NCI-H524 (cell line): Measurements from ENCODE around the gene OXSR1.
"Not testable (repeated sequence)": the region's sequence is repeated elsewhere in the genome, so short reads cannot be mapped to it uniquely, and the experiment has no call there.

Experiments used
- DNase-seq, 2 experiments: peaks; one replicate each; lab custom pipeline; 2025; lab: John Stamatoyannopoulos, UW

The OXSR1 gene

DNA sequence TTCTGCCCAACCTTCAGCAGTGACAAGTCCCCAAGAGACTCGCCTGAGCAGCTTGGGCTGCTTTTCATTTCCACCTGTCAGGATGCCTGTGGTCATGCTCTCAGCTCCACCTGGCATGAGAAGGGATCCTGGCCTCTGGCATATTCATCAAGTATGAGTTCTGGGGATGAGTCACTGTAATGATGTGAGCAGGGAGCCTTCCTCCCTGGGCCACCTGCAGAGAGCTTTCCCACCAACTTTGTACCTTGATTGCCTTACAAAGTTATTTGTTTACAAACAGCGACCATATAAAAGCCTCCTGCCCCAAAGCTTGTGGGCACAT is 23.4 kb upstream of the OXSR1 start:
- no peak for DNase-seq

DNA sequence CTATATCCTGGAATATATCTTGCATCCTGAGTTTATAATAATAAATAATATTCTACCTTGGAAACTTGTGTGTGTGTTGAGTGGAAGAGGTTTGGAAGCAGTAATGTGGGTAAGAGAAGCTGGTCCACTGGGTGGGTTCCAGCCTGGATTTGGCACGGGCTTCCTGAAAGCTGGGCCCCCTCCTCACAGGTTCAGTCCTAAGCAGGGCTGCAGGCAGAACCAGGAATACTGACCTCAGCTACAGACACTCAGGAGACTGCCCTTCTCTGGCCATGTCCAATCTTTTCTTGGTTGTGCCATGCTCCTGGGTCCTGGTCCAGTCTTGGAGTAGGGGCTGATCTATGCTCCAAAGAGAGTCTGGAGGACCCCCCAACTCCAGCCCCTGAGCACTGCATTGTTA is 22.4 kb upstream of the OXSR1 start:
- DNase-seq = no peak

DNA sequence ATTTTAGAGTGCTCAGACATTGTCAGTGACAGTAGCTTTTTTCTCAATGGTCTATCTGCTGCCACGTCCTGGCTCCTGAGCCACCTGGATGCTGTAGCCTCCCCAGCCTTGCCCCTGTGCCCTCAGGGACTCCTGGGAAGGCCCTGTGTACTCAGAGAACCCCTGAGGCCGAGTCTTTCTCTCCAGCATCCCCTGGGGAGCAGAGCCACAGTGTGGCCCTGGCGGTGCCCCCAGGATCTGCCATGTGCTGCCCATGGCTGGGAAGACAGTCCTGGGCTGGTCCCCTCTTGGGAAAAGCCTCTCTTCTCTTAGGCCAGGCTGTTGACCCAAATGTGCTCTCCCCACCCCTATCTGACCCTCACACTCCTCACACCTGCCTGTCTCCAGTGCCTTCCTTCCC is 21.8 kb upstream of the OXSR1 start:
- DNase-seq = no peak

DNA sequence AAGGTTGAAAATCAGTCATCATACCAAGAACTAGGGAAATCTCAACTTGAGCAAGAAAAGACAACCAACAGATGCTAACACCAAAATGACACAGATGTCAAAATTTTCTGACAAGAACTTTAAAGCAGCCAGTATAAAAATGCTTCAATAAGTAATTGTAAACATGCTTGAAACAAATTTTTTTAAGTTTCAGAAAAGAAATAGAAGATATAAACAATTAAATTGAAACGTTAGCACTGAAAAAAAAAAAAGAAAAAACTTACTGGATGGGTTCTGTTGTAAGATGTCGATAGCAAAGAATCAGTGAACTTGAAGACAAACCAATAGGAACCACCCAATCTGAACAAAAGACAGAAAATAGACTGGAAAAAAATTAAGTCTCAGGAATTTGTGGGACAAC is 18.8 kb upstream of the OXSR1 start:
- no peak for DNase-seq

DNA sequence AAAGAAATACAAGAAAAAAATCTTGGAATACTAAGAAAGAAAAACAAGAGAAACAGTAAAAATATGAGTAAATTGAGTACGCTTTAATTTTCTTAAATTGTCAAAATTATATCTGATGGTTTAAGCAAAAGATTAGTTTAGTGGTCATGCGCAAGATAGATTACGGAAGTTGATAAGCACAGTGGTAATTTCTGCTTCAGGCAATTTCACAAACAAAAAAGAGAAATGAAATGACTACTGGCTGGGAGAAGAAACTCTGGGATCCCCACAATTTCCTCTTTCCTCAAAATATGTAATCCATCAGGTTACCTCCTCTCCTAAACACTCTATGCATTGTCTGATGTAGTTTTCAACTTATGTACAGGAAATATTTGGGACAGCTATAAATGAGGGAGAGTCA is 17.9 kb upstream of the OXSR1 start:
- no peak for DNase-seq

DNA sequence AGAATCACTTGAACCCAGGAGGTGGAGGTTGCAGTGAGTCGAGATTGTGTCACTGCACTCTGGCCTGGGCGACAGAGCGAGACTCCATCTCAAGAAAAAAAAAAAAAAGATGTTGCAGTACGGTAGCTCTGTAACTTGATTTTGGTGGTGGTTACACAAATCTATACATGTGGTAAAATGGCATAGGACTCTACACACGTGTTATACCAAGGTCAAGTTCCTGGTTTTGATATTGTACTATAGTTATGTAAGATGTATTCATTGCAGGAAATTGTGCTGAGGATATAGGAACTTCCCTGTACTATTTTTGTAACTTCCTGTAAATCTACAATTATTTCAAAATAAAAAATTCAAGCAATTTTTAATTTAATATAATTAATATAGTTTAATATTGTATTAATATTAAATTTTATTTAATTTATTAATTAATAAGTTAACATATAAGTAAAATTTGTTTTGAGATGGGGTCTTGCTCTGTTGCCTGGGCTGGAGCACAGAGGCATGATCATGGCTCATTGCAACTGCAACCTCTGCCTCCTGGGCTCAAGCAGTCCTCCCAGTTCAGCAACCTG is 16.9 kb upstream of the OXSR1 start:
- DNase-seq = no peak

DNA sequence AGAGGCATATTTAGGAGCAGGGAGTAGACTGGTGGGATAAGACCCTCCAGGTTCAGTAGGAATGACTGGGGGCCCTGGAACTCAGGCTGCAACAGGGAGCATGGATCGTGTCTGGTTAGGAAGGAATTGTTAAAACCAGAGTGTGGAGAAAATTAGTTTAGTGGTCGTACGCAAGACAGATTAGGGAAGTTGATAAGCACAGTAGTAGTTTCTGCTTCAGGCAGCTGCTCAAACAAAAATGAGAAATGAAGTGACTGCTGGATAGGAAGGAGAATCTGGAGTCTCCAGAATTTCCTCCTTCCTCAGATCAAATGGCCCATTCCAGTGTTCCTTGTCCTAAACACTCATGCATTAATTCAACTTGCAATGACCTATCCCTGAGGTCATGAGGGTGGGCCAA is 15.6 kb upstream of the OXSR1 start:
- no peak for DNase-seq

DNA sequence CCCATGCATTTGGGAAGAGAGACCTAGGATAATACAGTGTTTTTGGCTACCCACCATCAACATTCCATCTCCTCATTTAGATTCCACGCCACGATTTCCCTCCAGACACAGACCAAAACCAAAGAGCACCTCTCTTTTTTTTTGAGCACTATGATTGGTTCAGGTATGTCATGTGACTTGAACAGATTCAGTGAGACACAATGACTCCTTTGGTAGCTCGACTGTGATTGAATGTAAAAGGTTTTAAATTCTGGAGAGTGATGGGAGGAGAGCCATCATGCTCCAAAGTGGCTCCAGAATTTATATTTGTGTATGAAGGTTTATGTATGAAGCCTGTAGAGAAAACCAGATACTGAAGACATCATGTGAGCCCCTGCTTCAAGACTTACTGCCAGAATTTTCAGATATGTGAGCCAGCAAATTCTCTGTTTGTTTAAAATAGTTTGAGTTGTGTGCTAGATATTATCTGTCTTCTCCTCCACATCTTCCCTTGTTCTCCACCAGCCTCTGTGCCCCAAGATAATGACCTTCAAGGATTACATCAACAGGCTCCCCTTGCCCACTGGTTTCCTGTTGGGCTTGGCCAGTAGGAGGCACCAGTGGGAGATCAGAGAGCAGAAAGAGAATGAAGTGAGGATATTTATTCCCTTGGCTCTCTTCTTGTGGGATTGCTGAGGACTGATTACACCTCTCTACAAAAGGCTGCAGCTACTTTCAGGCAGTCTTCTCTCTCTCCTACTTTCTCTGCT is 14.4 kb upstream of the OXSR1 start:
- DNase-seq = no peak

DNA sequence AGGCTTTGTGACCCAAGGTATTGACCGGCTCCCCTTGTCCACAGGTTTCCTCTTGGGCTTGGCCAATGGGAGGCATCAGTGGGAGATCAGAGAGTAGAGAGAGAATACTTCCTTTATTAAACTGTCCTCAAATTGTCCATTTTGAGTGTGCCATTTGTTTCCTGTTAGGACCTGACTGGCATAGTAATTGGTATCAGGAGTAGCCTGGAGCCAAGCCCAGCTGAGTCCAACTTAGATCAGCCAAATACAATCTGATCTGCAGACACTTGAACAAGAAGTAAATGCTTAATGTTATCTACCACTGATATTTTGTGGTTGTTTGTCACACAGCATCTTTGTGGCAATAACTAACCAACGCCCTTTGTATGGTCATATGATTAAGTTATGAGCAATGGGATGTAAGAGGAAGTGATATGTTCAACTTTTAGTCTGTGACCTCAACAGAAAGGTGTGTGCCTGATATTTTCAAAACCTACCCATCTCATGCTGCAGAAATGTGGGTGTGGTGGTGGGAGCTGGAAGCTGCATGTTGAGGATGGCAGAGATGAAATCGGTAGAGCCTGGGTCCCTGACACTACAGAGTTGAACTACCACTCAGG is 13.6 kb upstream of the OXSR1 start:
- DNase-seq = no peak

DNA sequence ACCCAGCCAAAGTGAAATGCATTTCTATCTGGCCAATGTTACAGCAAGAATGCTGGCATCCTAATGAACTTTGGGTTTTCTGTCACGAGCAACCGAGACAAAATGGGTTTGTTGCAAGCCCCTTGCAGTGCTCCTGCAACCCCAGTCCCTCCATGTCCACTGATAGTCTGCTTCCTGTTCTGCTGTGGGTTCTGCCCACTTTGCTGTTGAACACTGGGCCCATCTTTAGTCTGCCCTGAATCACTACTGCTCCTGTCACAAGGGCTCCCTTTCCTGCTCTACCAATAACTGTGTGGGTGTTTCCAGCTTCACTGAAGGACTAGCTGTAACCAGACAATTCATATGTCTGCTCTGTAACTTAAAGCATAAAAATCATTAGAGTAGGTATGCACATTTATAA is 12.7 kb upstream of the OXSR1 start:
- no peak for DNase-seq

DNA sequence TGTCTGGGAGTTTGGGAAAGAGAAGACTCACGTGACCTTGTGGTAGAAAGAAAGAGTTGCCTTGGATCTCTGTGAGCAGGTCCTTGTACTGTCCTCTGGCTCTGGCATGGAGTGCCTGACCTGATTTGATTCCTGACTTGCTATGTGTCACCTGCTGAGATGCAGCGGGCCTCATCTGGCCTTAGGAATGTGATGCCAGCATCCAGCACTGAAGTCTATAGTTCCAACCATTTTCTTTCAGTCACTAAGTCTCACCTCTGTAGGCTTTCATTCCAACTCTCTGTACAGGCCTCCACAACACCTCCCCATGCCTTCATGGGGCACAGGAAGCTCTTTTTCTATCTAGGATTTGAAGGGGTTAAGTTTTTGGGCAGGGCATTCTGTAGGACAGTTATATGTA is 12.1 kb upstream of the OXSR1 start:
- DNase-seq = no peak

DNA sequence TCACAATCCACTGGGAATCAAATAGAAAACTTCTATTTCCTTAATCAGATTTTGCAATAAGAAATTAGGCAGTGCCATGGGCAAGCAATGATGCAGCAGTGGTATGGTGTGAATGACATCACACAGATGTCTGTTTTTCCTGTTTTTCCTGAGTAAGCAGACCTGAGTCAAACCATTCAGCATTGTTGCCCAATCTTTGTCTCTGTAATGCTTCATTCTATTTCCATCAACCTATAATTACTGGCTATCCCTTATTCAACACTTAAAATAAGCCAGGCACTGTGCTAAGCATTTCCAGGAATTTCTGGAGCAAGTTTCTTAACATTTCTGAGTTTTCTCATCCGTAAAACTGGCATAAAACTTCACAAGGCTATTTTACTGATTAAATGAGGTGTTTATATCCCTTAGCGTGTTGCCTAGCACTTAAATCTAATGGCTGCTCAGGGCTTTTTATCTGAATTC is 11.3 kb upstream of the OXSR1 start:
- DNase-seq = no peak

DNA sequence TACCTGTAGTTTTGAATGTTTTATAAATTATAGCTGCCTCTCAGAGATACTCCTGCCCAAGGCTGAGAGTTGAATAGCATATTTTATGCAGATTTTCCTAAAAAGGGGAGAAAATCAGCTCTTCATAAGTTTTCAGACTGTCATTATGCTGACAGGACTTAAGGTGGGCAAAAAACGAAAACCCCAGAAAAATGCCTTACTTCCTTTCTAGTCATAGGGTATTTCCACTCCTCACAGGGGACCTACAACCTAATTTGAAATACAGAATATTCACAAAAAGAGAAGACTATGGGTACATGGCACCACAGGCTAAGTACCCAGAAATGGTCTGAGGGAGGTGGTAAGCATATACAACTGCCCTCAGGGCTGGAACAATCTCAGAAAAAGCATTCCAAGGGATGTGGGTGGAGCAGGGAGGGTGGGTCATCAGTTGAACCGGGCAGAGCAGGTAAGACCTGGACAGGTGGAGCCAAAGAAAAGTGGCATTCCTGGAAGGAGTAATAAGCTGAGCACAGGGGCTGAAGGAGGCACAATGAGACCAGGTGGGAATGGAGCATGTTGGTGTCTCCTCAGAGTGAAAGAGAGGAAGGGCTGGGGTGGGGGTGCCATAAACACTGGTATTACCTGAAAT is 10.6 kb upstream of the OXSR1 start:
- no peak for DNase-seq

DNA sequence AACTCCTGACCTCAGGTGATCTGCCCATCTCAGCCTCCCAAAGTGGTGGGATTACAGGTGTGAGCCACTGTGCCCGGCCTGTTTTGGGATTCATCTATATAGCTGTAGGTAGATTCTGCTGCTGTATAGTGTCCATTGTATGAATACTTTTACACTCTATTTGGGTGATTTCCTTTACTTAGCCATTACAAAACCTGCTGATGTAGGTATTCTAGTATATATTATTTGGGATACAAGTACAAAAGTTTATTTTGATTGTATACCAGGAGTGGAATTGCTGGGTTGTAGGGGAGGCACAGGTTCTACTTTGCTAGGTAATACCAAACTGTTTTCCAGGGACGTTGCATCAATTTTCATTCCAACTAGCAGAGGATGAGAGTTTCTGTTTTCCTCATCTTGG is 9.5 kb upstream of the OXSR1 start:
- DNase-seq = no peak

DNA sequence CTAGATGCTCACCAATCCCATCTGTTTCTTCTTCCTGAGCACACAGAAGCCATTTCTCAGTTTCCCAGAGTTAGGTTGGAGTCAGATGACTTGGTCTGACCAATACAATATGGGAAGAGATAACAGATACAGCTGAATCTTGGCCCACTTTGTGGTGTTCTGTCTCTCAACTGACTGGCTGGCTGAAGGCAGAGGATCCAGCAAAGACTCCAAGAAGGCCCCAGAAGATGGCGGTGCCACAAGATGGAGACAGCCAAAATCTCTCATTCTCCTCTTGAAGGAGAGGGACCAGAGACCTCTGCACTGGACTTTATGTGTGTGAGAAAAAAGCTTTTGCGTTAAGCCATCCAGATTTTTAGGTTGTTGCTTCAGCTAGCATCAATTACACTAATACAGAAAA is 8.2 kb upstream of the OXSR1 start:
- no peak for DNase-seq

DNA sequence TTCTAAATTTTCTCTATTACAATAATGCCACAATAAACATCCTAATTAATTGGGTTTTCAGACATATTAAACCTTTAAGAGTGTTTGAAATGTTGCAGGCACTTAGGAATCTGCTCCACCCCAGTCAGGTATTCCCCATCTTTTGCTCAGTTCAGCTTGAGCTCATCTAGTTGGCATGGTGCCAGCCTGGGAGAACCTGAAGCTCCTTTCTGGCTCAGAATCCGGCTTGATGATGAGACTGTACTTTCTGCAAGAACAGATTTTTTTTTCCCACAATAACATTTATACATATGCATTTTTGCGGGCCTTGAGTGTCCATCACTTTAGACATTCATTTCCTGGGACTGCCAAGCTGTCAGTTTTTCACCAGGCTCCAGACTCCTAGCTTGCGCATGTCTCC is 7.7 kb upstream of the OXSR1 start:
- no peak for DNase-seq

DNA sequence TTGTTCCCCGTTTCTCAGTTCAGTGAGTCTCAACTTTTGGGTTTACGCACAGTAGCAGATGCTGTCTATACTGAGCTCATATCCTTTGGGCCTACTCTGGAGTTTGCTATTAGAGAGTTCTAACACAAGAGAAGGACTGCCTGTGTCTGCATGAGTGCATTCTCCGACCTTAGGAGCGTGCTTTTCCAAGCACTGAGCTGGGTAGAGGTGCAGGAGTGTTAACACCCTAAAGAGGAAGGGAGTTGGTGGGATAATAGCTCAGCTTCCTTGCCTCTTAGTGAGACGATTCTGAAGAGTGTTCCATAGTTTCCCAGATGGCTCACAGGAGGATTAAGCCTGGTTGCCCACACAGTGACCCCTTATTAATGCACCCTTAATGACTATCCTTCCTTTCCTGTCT is 6.9 kb upstream of the OXSR1 start:
- peak in 1 of 2 experiments; percentile 40 for DNase-seq

DNA sequence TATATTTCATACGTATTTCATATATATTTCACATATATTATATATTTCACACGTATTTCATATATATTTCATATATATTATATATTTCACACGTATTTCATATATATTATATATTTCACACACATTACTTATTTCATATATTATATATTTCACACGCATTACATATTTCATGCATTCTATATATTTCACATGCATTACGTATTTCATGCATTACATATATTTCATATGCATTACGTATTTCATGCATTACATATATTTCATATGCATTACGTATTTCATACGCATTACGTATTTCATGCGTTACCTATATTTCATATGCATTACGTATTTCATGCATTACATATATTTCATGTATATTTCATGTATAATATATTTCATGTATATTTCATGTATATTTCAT is 4.6 kb upstream of the OXSR1 start:
- not testable (repeated sequence) for DNase-seq

DNA sequence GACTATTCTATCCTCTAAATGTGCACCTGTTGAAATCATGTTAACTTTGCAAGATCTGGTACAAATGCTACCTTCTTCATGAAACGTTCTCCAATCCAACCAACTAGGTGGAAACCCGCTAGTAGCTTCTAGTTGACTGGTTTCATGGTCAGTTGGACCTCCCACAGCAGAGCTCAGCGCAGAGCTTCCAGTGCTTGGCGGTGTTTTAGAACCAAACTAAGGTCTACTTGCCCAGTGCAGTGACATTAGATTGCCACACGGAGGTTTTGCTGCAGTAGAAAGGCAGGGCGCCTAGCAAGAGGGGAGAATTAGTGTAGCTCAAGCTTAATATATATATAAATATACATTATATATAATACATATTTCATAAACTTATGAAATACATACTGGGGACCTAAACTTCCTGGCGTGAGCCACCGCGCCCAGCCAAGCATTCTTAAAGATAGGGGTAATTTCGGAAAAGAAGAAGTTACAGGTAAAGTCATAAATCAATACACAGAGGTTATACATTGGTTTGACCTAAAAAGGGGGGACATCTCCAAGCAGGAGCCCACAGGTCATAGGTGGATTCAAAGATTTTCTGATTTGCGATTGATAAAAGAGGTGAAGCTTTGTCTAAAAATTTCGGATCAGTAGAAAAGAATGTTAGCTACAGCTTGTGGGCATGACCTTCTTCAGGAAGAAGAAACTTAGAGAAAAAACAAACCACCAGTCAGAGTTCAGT is 2.1 kb upstream of the OXSR1 start:
- peak in 1 of 2 experiments; percentile 19 for DNase-seq

DNA sequence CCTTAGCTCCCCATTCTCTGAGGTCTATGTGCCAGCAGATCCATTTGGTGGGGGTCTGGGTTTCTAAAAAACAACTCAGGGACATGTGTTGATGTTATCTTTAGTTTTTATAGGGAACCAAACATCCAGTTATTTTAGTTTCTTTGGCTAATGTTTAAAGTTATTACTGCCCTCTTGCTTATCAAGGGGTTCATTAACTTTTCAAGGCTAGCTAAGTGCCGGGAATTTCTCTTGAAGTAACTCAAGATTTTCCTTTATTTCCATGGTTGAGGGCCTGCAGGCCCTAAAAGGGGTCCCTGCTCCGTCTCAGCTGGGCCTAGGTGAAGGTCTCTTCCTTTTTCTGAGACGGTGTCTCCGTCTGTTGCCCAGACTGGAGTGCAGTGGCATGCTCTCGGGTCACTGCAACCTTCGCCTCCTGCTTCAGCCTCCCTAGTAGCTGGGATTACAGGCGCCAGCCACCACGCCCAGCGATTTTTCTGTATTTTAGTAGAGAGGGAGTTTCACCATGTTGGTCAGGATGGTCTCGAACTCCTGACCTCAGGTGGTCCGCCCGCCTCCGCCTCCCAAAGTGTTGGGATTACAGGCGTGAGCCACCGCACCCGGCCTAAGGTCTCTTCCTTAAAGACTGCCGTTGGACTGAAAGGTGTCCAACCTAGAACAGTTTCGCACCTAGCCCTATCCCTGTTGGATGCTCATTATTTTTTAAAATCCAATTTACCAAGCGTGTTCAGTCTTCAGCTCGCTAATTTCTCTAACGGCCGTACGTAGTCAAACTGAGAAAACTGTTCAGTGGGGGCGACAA is 1.3 kb upstream of the OXSR1 start:
- DNase-seq = no peak

DNA sequence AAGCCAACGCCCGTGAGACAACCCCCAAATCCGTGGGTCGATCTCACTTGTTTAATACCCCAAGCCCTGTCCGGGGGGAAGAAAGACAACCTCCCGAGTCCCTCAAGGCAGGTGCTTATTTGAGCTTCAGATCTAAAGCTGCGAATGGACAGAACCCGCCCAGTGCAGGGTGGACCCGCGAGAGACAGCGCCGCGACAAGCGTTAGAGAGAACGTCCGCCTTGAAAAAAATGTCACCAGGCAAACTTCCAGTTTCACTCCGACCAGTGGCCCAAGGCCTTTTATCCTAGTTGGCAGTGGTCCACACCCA is 740 bp upstream of the OXSR1 start:
- no peak for DNase-seq
